Activated CD4-positive, alpha-beta T cell treated with anti-CD3 and anti-CD28 coated beads for 1 hour (primary cell): ENCODE data around the gene ZBTB3.
"Not testable (repeated sequence)": the region's sequence is repeated elsewhere in the genome, so short reads cannot be mapped to it uniquely, and the experiment has no call there.

ENCODE experiments used
- DNase-seq: peaks from one replicate; pipeline ENCODE4 v3.0.0-alpha.2; 2020

Gene ZBTB3

DNA sequence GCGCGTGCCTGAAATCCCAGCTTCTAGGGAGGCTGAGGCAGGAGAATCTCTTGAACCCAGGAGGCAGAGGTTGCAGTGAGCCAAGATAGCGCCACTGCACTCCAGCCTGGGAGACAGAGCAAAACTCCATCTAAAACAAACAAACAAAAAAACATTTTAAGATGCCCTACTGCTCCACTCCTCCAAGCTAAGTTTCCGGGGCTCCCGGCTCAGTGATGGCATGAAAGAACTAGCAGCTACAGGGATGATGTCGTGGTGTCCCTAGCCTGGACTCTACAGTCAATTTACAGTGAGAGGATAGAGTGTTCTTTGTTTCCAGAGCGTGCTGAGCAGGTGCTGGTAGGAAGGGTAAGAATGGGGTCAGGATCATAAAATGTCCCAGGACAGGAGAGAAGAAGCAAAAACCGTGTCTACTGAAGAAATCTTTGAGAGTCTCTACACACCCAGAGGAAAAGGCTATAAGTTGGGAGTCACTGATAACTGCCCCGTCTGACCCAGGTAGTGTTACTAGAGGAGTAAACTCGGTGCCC lies 1.2 kb upstream of the ZBTB3 start:
- no peak for DNase-seq

DNA sequence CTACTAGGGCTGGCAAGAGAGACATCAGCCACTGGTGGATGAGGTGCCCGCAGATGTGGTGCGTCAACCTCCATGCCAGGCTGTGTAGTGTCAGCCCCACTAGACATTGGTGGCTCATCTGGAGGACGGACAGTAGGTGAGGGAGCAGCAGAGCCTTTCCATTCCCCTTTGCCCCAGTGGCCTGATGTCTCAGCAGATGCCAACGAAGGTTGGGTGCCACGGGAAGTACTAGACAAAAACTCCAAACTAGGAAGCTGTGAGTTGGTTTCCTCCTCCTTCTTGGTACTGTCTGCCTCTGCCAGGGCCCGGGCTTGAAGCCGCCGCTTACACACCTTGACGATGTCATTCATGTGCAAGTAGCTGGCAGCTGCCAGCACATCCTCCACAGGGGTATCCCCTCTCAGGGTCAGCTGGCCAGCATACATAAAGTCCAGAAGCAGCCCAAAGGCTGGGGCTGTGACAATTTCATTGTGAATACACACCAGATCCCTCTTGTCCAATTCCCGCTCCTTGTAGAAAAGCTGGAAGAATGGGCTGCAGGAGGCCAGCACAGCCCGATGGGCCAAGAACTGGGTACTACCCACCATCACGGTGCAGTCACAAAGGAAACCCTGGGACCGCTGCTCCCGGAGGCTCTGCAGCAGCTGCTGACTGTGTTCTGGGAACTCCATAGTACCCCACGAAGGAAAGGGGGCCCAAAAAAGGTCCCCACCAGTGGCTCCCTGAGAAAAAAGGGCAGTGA lies 795 bp downstream of the ZBTB3 start:
- no peak for DNase-seq

DNA sequence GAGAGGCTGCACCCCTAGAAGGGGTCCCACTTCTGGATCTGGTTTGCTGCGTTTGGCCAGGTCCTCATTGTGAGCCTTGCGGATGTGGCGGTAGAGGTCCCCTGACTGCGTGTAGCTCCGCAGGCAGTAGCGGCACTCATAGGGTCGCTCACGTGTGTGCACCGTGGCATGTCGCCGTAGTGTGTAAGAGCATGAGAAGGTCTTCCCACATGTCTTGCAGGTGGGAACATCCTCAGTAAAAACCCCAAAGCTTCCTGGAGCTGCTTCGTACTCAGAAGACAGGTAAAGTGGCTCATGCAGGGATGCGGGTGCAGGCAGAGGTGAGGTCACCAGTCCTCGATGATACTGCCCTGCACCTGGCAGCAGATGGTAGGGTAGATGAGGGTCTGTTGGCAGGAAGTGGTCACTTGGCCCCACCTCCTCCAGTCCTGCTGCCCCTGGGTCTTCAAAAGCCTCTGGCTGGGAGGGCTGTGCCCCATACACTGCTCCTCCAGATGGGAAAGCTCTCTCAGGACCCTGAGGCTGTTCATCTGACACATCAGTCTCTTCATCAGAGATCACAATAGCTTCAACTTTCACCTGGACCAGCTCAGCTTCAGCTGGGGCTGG lies 1.7 kb downstream of the ZBTB3 start:
- DNase-seq = no peak

DNA sequence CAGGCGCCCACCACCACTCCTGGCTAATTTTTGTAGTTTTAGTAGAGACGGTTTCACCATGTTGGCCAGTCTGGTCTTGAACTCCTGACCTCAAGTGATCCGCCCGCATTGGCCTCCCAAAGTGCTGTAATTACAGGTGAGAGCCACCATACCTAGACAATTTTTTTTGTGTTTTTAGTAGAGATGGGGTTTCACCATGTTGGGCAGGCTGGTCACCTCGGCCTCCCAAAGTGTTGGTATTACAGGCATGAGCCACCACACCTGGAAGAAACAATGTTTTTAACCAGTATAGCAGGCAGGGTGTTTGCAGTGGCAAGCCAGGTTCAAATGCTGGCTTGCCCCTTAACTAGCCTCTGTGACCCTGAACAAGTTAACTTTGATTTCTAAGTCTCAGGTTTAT lies 4.0 kb downstream of the ZBTB3 start:
- not testable (repeated sequence) for DNase-seq

DNA sequence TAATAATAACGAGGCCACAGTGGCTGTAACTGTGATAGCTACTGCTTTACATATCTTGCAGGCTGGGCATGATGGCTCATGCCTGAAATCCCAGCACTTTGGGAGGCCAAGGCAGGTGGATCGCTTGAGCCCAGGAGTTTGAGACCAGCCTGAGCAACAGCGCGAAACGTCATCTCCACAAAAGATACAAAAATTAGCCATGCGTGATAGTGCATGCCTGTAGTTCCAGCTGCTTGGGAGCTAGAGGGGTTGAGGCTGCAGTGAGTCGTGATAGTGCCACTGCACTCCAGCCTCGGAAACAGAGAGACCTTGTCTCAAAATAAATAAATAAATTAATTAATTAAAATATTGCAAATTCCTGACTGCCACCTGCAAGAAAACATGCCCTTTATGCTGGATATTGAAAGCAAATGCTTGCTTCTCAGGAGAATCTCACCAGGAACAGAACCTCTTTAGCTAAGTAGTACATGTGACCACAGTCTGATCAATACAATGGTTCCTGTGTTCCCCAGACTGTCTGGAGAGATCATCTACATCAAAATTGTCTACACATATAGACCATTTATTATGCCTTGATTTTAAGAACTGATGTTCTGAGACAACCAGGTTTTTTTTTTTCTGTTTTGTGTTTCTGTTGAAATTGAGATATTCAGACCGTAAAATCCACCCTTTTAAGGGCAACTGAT lies 6.3 kb downstream of the ZBTB3 start:
- no peak for DNase-seq

DNA sequence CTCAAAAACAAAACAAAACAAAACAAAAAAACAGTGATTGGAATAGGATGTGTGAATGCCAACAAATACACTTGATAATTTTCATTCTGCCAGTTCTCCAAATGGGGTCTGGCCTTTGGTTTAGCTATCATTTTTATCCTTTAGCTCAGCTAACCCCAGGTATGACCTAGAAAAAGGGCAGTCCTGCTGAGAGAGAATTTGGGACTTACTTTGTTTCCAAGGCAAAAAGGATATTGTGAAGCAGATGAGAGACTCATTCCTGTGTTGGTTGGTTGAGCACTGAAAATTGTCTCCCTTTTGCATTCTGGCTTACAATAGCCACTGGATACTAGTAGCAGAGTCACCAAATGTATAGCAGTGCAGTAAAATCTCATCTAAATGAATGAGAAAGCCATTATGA lies 16.8 kb downstream of the ZBTB3 start:
- DNase-seq = no peak

DNA sequence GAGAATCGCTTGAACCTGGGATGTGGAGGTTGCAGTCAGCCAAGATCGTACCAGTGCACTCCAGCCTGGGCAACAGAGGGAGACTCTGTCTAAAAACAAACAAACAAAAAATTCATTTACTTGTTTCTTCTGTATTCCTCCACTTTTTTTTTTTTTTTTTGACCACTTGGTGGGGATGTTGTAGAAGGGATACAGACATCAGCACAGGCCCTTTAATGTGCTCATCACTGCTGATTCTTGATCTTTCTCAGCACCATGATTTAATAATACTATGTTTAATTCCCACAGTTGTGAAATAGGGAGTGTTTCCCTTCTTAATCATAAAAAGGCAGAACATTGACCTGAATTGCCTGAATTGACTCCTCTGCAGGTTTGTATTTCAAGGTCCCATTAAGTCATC lies 21.1 kb downstream of the ZBTB3 start:
- DNase-seq = no peak

DNA sequence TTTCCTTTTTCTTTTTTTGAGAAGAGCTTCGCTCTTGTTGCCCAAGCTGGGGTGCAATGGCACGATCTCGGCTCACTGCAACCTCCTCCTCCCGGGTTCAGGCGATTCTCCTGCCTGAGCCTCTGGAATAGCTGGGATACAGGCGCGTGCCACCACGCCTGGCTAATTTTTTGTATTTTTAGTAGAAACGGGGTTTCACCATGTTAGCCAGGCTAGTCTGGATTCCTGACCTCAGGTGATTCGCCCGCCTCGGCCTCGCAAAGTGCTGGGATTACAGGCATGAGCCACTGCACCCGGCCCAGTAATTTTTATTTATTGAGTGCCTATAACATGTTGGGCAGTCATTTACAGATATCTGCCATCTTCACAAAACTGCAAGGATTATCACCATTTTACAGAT lies 23.9 kb downstream of the ZBTB3 start:
- DNase-seq = not testable (repeated sequence)

DNA sequence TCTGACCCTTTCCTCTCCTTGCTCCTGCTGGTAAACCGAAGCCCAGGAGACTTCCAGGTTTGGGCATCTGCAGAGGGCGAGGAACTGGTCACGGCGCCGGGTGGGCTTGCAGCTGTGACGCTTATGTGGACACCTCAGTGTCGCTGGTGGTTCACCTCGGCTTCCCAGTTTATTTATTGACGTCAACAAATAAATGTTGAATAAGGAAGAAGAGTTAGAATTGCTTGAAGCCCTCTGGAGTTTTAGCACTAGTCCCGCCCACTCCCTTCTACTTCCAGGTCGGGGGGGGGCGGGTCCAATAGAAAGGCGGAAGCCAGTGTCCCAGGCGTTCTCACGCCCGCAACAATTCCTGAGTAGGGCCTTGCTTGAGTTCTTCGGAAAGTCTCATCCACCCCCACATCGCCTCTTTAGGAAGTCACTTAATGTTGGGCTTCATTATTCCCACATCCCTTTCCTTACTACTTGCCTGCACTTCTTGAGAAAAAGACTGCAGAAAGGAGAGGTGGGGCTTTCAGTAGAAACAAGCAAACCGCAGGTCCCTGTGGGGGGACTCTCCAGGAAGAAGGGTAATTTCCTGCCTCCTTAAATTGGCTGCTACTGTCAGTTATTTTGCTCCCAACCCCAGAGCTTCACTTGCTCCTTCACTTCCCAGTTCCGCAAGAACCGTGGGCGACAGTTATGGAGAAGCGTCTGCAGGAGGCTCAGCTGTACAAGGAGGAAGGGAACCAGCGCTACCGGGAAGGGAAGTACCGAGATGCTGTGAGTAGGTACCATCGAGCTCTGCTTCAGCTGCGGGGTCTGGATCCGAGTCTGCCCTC lies 25.6 kb downstream of the ZBTB3 start, which contains the start of gene TTC9C:
Gene TTC9C (plus strand): TSS at position 316 of the 818 bp plus-strand sequence. CDS start 363 bp downstream, at position 679.
- DNase-seq = peak; percentile 70

DNA sequence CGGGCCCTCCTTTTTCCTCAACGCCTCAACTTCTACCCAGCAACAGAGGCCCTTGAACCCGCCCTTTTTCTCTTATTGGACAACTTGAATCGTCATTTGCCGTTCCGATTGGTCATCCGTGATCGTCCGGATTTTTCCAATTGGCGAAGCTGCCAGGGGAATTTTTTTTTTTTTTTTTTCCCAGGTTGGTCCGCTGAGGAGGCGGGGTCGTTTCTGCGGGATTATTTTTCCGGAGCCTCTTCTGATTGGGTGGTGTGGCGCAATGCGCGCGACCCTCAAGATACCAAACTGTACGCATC lies 26.1 kb downstream of the ZBTB3 start:
- peak; percentile 68 for DNase-seq

DNA sequence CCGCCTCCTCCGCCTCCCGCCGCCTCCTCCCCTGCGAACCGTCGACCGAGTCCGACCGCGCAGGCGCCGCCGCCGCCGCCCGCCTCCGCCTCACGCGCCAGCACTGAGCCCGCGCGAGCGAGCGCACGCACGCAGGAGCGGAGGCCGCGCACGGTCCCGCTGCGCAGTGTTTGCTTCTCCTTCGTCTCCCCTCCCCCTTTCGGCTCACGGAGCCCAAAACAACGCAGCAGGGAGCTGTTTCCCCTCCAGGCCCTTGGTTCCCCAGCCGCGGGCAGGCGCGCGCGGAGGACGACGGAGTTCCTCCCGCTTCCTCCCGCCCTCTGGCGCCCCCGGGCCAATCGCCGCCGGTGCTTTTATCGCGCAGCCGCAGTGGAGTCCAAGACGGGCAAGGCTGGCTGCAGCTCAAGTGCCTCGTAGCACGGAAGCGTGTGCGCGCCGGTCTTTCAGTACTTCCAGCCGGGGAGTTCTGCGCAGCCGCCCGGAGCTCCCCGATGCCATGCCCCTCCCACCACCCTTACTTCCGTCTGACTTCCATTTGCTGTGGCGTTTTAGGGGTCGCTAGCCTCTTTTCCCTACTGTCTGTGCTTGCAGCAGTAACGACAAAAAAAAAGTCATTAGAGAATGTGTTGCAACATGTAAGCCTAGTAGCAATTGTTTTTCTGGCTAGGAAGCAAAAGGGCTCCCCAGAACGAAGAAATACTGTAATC lies 26.6 kb downstream of the ZBTB3 start, which contains the start of gene HNRNPUL2:
Gene HNRNPUL2 (minus strand): TSS at position 293 of the 707 bp plus-strand sequence. CDS start 301 bp downstream, outside the sequence.
- peak; percentile 98 for DNase-seq

DNA sequence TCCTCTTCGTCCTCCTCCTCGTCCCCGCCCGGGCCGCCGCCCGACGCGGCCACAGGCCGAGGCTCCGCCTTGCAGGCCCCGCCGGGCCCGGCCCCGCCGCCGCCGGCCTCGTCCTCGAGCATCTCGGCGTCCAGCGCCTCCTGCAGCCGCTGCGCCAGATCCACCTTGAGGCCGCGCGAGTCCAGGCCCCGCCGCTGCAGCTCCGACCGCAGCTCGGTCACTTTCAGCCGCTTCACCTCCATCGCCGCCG lies 27.1 kb downstream of the ZBTB3 start:
- DNase-seq = no peak

DNA sequence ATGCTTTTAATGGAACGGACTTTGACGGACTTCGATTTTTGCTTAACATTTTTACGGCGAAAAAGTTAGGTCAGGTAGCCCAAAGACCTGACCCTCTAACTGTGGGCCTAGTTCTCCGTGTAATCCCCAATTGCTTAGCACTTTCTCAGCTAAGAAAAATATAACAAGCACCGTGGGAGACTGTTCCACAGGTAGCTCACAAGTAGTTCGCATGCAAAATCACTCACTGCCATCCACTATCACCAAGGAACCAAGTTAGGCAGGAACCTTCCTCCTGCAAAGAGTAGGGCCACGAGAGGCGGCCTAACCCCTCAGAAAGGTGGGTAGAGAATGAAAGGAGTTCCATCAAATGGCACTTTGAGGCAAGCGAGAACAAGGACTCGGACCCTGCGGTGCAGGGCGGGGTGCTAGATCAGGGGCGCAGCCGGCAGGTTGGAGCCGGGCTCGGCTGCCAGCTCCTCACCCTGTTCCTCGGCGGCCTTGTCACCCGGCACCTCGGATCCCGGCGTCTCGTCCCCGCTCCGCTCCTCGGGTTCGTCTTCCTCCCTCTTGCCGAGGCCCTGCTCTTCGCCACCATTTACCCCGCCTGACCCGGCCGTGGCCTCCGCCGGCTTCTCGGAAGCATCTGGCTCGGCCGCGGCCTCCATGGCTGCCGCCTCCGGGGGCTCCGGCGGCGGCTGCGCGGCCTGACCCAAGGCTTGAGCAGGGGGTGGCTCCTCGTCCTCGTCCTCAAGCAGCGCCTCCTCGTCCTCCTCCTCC lies 27.6 kb downstream of the ZBTB3 start:
- DNase-seq = peak; percentile 19

DNA sequence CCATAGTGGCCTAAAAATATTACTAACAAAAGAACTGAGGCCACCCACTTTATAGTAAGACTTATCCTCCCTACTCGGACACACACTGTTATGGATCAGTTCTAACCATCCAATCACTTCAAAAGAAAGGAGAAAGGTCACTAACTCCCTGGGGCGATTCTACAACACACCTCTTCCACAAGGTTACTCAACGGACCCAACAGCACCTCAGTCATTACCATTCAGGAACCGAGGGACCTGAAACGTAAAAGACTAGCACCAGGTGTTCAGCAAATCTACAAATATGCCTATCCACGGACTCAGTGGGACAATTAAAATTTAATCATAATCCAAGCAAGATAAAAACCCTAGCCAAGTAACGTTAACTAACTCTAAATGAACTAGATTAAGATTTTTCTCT lies 28.3 kb downstream of the ZBTB3 start:
- DNase-seq = no peak

DNA sequence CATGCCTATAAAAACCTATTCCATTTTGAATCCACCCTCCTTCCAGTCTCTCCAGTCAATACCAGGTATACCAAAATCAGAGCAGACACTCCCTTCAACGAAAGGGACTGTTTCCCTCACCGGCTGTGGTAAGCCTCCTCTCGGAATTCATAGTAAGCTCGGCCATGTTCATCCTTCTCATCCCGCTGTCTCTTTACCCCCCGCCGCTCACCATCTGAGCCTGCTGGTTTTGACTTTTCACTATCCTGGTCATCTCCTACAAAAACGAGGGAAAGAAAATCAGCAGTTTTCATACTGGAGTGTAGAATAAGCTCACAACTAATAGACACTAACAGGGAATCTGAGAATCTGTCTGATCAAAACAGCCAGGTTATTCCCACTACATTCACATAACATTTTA lies 29.8 kb downstream of the ZBTB3 start:
- no peak for DNase-seq

DNA sequence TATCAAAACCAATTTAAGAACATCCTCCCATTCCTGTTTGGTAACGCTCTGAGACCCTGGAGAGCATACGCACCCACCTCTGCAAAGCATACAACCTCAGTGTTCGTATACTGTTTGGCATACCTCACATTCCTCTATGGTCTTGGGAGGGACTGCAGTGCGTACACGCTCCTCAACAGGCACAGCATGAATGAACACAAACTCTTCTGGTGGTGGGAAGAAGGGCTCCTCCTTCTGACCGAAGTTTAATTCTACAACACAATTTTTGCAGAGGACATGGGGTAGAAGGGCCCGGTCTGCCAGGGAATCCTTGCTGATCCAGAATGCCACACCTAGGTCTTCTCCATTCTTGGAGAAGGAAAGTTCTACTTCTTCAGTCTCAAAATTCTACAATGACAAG lies 32.0 kb downstream of the ZBTB3 start:
- no peak for DNase-seq

DNA sequence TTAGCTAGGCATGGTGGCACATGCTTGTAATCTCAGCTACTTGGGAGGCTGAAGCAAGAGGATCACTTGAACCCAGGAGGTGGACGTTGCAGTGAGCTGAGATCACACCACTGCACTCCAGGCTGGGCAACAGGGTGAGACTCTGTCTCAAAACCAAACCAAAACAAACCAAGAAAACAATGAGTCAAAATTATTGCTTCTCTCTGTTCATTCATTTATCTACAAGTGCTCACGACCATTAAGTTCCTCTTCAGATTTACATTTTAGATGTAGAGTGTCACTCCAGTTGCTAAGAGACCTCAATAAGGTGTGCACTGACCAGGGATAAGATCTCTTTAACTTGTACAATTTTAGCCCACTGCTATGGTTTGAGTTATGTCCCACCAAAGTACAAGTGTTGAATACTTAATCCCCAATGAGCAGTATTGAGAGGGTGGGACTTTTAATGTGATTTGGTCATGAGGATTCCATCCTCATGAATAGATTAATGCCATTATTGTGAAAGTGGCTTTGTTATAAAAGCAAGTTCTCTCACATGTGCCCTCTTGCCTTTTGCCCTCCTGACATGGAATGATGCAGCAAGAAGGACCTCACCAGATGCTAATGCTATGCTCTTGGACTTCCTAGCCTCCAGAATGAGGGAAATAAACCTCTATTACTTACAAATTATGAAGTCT lies 34.5 kb downstream of the ZBTB3 start:
- no peak for DNase-seq

DNA sequence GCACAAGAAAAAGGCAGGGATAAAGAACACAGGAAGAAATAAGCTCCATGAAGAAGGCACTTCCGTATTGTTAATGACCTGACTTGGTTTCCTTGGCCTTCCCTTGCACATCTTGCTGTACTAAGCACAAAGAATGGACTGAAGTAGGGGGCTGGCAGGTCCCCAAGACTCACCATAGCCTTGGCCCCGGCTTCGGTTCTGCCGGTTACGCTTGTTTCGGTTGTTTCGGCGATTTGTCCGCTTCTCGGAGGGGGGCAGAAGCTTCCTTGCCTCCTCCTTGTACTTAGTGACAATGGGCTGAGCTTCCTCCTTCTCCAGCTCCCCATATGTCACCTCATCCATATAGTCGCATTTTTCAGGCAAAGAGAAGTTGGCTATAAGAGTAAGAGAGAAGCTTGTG lies 37.1 kb downstream of the ZBTB3 start:
- no peak for DNase-seq

DNA sequence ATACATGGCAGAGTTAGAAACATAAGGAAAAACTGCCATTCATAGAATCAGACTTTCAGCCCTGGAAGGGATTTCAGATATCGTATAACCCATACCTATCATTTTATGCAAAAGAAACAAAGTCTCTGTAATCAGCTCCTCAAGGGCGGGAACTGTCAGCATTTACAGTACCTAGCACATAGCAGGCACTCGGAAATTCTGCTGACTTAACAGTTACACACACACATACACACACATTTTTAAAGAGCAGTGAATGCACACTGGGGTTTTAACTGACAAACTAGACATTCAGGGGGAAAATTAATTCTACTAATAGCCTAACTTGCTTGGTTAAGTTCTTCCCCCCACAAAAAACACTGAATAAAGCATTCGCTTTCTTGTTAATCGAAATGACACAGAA lies 37.8 kb downstream of the ZBTB3 start:
- no peak for DNase-seq

DNA sequence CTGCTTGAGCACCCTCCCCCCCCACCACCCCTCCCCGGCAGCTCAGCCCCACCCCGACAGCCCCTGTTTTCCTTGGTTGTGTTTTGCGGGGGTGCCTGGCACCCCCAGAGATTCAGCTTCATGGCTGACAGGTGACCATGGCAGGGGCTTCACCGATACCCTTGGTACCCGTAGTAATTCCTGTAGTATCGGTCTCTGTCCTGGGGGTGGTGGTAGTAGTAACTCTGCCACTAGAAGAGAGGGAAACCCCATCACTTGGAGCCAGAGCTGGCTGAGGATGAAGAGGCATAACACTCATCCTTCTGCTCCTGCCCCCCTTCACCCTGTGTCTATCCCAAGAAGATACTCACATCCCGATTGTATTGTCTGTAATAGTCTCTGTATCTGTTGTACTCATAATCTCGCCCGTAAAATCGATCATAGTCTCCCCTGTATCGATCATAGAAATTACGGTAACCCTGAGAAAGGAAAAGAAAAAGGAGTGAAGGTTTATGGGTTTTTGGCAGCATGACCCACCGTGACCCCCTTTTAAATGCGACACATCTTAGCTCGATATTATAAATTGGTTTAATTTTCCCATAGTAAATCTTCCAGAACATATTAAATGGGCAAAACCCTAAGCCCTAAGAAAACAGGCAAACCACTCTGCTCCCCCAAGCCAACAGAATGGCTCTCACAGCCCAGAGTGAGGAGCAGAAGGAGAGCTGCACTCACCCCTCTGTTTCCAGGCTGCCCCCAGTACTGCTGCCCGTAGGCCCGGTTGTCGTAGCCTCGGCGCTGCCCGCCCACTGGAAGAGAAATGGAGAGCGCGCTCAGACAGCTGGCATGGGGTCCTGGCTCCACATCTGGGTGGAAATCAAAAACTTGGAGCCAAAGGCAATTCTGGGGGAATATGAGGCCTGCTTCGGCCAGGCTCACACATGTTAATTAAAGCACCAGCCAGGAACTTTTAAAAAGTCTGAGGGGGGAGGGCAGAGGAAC lies 38.5 kb downstream of the ZBTB3 start:
- DNase-seq = no peak
